ENCODE measurements around the gene PSMG3.

GRCh38 chr7:1603346-1604225 lies 33.8 kb upstream of the PSMG3 start:
- TF ChIP-seq EZH2 (IDR thresholded peaks at IDR 0.05) (no peak), POLR2AphosphoS5 (IDR thresholded peaks at IDR 0.05; ENCODE audit: borderline replicate concordance, low read depth, low read length) (no peak), FOXP2 (optimal IDR thresholded peaks at IDR 0.05; ENCODE audit: control extremely low read depth, extremely low read length, insufficient read depth) (no peak)

Data from SK-N-MC (cell line).